Keratinocyte (primary cell): ENCODE data around the gene YIPF1. TPM values are rescaled to one million over a fixed set of nuclear protein-coding genes. Genes with fewer than 3 reads are reported as not detected.

Experiments used
- DNase-seq: peaks from one replicate; pipeline ENCODE4 v3.0.0-alpha.2; 2011; ENCODE audit warnings: low read depth, missing footprints, low spot score
- FAIRE-seq: peaks from 2 replicates; lab custom pipeline; 2011; peaks lifted over from hg19 to GRCh38; lab: Jason Lieb, UNC
- H2AFZ ChIP-seq: 2 replicates; pipeline ENCODE4 v1.6.0; 2012; ENCODE audit warnings: low read length, control low read depth, inconsistent platforms; ENCODE audit not compliant: control insufficient read depth
- H3K27ac ChIP-seq: 2 replicates; pipeline ENCODE4 v1.5.1; 2011; ENCODE audit warnings: low read length; ENCODE audit not compliant: control insufficient read depth, insufficient read depth
- H3K27me3 ChIP-seq: 3 replicates; pipeline ENCODE4 v1.6.0; 2011; ENCODE audit warnings: low read length; ENCODE audit not compliant: control insufficient read depth, insufficient read depth; ENCODE audit errors: extremely low read depth
- H3K36me3 ChIP-seq, 2 experiments: 2 replicates in 1 of 2; 3 replicates in 1 of 2; pipeline ENCODE4 v1.5.1; 2011; ENCODE audit warnings: low read length in 2 of 2, mild to moderate bottlenecking in 1 of 2; ENCODE audit not compliant: control insufficient read depth in 2 of 2, insufficient read depth in 2 of 2; ENCODE audit errors: extremely low read depth in 1 of 2
- H3K4me1 ChIP-seq: 3 replicates; pipeline ENCODE4 v1.5.1; 2011; ENCODE audit warnings: low read length; ENCODE audit not compliant: control insufficient read depth, insufficient read depth; ENCODE audit errors: extremely low read depth
- H3K4me2 ChIP-seq: 3 replicates; pipeline ENCODE4 v1.6.0; 2011; ENCODE audit warnings: low read depth, low read length; ENCODE audit not compliant: control insufficient read depth, insufficient read depth; ENCODE audit errors: extremely low read depth
- H3K4me3 ChIP-seq, 3 experiments: fragments of 200-600 bp in 1 of 3; sonication (generic) in 1 of 3; 2 replicates in 2 of 3; 3 replicates in 1 of 3; pipeline ENCODE4 v1.5.1; 2011 to 2016; ENCODE audit warnings: low read length in 3 of 3, mild to moderate bottlenecking in 3 of 3, control low read depth in 2 of 3, inconsistent platforms in 1 of 3, low read depth in 1 of 3, mixed read lengths in 1 of 3, mixed run types in 1 of 3, moderate library complexity in 1 of 3; ENCODE audit not compliant: control insufficient read depth in 2 of 3, insufficient read depth in 2 of 3; ENCODE audit errors: extremely low read depth in 1 of 3
- H3K79me2 ChIP-seq: 2 replicates; pipeline ENCODE4 v1.6.0; 2012; ENCODE audit warnings: low read length; ENCODE audit not compliant: control insufficient read depth, insufficient read depth
- H3K9ac ChIP-seq: 3 replicates; pipeline ENCODE4 v1.6.0; 2011; ENCODE audit warnings: low read length; ENCODE audit not compliant: control insufficient read depth, insufficient read depth; ENCODE audit errors: extremely low read depth
- H3K9me1 ChIP-seq: 3 replicates; pipeline ENCODE4 v1.6.0; 2011; ENCODE audit warnings: low read length; ENCODE audit not compliant: control insufficient read depth, insufficient read depth; ENCODE audit errors: extremely low read depth
- H3K9me3 ChIP-seq: 2 replicates; pipeline ENCODE4 v1.5.1; 2012; ENCODE audit warnings: low read depth, low read length; ENCODE audit not compliant: control insufficient read depth
- H4K20me1 ChIP-seq: 3 replicates; pipeline ENCODE4 v1.6.0; 2011; ENCODE audit warnings: low read length; ENCODE audit not compliant: control insufficient read depth, insufficient read depth; ENCODE audit errors: extremely low read depth
- EZH2 ChIP-seq: IDR thresholded peaks from one replicate; pipeline ENCODE4 v1.6.1; 2012; ENCODE audit warnings: inconsistent platforms, mild to moderate bottlenecking, low read length, moderate library complexity
- dilution Hi-C: fragments of 300-500 bp; cut with MboI; formaldehyde crosslinking; loops from one replicate; pipeline ENCODE4 v1.7.0; 2020; ENCODE audit warnings: low sequenced_read_pairs; ENCODE audit not compliant: extremely low pct_ligation_motif_present
- polyA plus RNA-seq, 5 experiments: library from polyadenylated mRNA; depleted of rRNA in 3 of 5; stranded (reverse) in 3 of 5; stranded (forward) in 1 of 5; unstranded in 1 of 5; fragments of >200 nt; gene quantifications; 1 replicate in 1 of 5; 2 replicates in 3 of 5; 3 replicates in 1 of 5; pipeline versions ENCODE4 v1.2.1 to v1.2.3, GENCODE V29; 2011 to 2012; ENCODE audit warnings: missing spikeins in 2 of 5, low read depth in 1 of 5, low replicate concordance in 1 of 5
- TF ChIP-seq, protein P1 (sequence below), 3 experiments: IDR thresholded peaks in 1 of 3; conservative IDR thresholded peaks in 1 of 3; optimal IDR thresholded peaks in 1 of 3; 2 replicates in 2 of 3; 3 replicates in 1 of 3; pipeline versions ENCODE3 to v1.5.1; 2011; ENCODE audit warnings: low read length in 3 of 3, mild to moderate bottlenecking in 3 of 3, moderate library complexity in 2 of 3, control low read depth in 1 of 3, inconsistent platforms in 1 of 3; ENCODE audit not compliant: insufficient read depth in 2 of 3; ENCODE audit errors: extremely low read depth in 1 of 3

The YIPF1 gene
- polyA plus RNA-seq, 1 donor (not counting 4 experiments of a cell fraction or from before 2014, with no cell fraction given), result 43.3 TPM

DNA sequence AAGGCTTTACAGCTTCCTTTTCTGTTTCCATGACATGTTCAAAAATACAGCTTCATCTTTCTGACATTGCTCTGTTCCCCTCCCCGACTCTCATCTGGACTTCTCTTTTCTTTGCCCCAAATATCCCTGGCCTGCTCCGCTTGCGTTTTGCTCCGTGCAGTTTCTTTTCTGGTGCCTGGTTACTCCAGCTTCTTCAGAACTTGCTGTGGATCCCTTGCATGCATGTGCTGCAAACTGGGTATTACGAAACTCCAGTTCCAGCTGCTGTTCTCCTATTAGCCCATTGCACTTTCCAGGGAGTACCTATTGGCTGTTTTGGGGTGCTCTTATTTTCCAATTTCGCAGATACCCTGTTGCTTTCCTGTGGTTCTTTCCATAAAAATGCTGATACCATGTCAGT lies 41.6 kb downstream of the YIPF1 start:
- H3K9me3 ChIP-seq, result no peaks in the 10 kb centered on the region
- no peaks in the 10 kb centered on the region for H3K79me2 ChIP-seq
- no peak for TF ChIP-seq EZH2
- TF ChIP-seq, protein P1, sequence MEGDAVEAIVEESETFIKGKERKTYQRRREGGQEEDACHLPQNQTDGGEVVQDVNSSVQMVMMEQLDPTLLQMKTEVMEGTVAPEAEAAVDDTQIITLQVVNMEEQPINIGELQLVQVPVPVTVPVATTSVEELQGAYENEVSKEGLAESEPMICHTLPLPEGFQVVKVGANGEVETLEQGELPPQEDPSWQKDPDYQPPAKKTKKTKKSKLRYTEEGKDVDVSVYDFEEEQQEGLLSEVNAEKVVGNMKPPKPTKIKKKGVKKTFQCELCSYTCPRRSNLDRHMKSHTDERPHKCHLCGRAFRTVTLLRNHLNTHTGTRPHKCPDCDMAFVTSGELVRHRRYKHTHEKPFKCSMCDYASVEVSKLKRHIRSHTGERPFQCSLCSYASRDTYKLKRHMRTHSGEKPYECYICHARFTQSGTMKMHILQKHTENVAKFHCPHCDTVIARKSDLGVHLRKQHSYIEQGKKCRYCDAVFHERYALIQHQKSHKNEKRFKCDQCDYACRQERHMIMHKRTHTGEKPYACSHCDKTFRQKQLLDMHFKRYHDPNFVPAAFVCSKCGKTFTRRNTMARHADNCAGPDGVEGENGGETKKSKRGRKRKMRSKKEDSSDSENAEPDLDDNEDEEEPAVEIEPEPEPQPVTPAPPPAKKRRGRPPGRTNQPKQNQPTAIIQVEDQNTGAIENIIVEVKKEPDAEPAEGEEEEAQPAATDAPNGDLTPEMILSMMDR (optimal IDR thresholded peaks at IDR 0.05 in 1 of 3, IDR thresholded peaks at IDR 0.05 in 1 of 3, conservative IDR thresholded peaks at IDR 0.05 in 1 of 3; ENCODE audit: extremely low read depth in 1 of 3, insufficient read depth in 2 of 3, low read length in 3 of 3), result no peak
- H3K27ac ChIP-seq, result no peak overlapping the region
- no peak overlapping the region for H3K4me2 ChIP-seq
- dilution Hi-C loops, result no loop called here
- no peaks in the 10 kb centered on the region for H4K20me1 ChIP-seq
- H2AFZ ChIP-seq, result no peak overlapping the region
- H3K4me3 ChIP-seq, result no peak overlapping the region
- FAIRE-seq, result no peak
- H3K4me1 ChIP-seq, result no peaks in the 10 kb centered on the region
- no peak overlapping the region for H3K9ac ChIP-seq
- H3K27me3 ChIP-seq, result no peaks in the 10 kb centered on the region
- no peak for DNase-seq
- peaks cover 0 to 4% of the 10 kb centered on the region in 2 experiments for H3K36me3 ChIP-seq
- H3K9me1 ChIP-seq, result no peaks in the 10 kb centered on the region

DNA sequence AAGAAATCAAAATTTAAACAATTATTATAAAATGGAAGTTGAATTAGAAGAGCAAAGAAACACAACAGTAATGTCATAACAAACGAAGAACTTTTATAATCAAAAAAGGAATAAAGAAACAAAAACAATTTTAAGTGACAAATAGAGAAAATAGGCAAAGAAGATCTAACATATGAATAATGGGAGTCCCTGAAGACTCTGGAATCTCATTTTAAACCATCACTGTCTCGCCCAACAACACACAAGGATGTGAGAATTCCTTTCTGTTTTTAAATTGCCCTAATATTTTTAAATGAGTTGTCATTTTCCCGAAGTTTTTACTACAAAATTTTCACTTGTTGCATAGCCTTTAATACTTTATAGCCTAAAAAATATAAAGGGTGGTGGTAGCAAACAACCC lies 47.2 kb downstream of the YIPF1 start:
- FAIRE-seq (no peak), DNase-seq (no peak)
- H3K36me3 ChIP-seq, result no peaks in the 10 kb centered on the region
- dilution Hi-C loops, result no loop called here
- no peaks in the 10 kb centered on the region for H3K27me3 ChIP-seq
- no peak overlapping the region for H3K4me3 ChIP-seq
- no peak overlapping the region for H3K4me2 ChIP-seq
- peaks cover 6% of the 10 kb centered on the region for H3K79me2 ChIP-seq
- peaks cover 4% of the 10 kb centered on the region for H3K4me1 ChIP-seq
- H2AFZ ChIP-seq, result no peak overlapping the region
- TF ChIP-seq, protein P1 (optimal IDR thresholded peaks at IDR 0.05 in 1 of 3, IDR thresholded peaks at IDR 0.05 in 1 of 3, conservative IDR thresholded peaks at IDR 0.05 in 1 of 3; ENCODE audit: extremely low read depth in 1 of 3, insufficient read depth in 2 of 3, low read length in 3 of 3), result no peak
- TF ChIP-seq EZH2, result no peak
- H3K9me3 ChIP-seq, result no peaks in the 10 kb centered on the region
- no peak overlapping the region for H3K27ac ChIP-seq
- H3K9me1 ChIP-seq, result no peaks in the 10 kb centered on the region
- H4K20me1 ChIP-seq, result no peaks in the 10 kb centered on the region
- H3K9ac ChIP-seq, result no peak overlapping the region
